ENCODE data around the gene BOD1L1.

The BOD1L1 gene

GRCh38 chr4:13656569-13657405 lies 29.3 kb upstream of the BOD1L1 start:
- peak; percentile 71 for TF ChIP-seq CTCF (conservative IDR thresholded peaks at IDR 0.05; ENCODE audit: control insufficient read depth, insufficient read depth, low read depth, low read length)
- peak overlapping the region; percentile 12 for H3K4me3 ChIP-seq (ENCODE audit: control insufficient read depth, low read depth, low read length)
- DNase-seq (ENCODE audit: low read depth): peak; percentile 78

GRCh38 chr4:13654162-13654797 lies 26.8 kb upstream of the BOD1L1 start:
- TF ChIP-seq CTCF (conservative IDR thresholded peaks at IDR 0.05; ENCODE audit: control insufficient read depth, insufficient read depth, low read depth, low read length): peak; percentile 89
- DNase-seq (ENCODE audit: low read depth): peak; percentile 69
- peak overlapping the region; percentile 65 for H3K4me3 ChIP-seq (ENCODE audit: control insufficient read depth, low read depth, low read length)

GRCh38 chr4:13653766-13654161 lies 26.2 kb upstream of the BOD1L1 start:
- H3K4me3 ChIP-seq (ENCODE audit: control insufficient read depth, low read depth, low read length): no peak overlapping the region
- no peak for TF ChIP-seq CTCF (conservative IDR thresholded peaks at IDR 0.05; ENCODE audit: control insufficient read depth, insufficient read depth, low read depth, low read length)
- DNase-seq (ENCODE audit: low read depth): peak; percentile 44

GRCh38 chr4:13647031-13647430 lies 19.5 kb upstream of the BOD1L1 start:
- no peak overlapping the region for H3K4me3 ChIP-seq (ENCODE audit: control insufficient read depth, low read depth, low read length)
- DNase-seq (ENCODE audit: low read depth): no peak
- TF ChIP-seq CTCF (conservative IDR thresholded peaks at IDR 0.05; ENCODE audit: control insufficient read depth, insufficient read depth, low read depth, low read length): no peak

- DNase-seq (ENCODE audit: low read depth): no peak
- H3K4me3 ChIP-seq (ENCODE audit: control insufficient read depth, low read depth, low read length): no peak overlapping the region
- TF ChIP-seq CTCF (conservative IDR thresholded peaks at IDR 0.05; ENCODE audit: control insufficient read depth, insufficient read depth, low read depth, low read length): peak; percentile 27
Observed at GRCh38 chr4:13645075-13645474, 17.6 kb upstream of the BOD1L1 start.

- TF ChIP-seq CTCF (conservative IDR thresholded peaks at IDR 0.05; ENCODE audit: control insufficient read depth, insufficient read depth, low read depth, low read length): no peak
- H3K4me3 ChIP-seq (ENCODE audit: control insufficient read depth, low read depth, low read length): no peak overlapping the region
- DNase-seq (ENCODE audit: low read depth): peak; percentile 76
Observed at GRCh38 chr4:13642170-13642950, 14.8 kb upstream of the BOD1L1 start.
